ENCODE data around the gene SERGEF.

DNA sequence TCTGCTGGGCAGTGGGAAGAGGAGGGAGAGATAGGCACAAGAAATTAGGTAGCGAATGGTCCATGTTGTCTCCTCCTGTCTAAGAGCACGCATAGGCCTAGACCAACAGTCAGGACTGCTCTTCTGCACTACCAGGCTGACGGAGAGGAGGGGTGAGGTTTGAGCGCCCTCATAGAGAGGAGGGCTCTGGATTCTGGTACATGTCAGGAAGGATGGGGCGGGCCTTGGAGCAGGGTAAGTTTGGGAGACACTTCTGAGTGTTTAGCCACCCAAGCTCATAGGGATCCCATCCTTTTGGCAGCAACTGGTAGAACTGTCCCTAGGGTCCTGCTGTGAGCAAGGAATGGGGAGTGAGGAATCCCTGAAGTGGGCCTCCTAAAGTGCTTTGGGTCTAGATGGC lies 217.9 kb downstream of the SERGEF start:
- TF ChIP-seq CTCF (IDR thresholded peaks at IDR 0.05; ENCODE audit: low read depth, low read length, poor library complexity, severe bottlenecking) = no peak
- no peak for TF ChIP-seq EZH2phosphoT487 (IDR thresholded peaks at IDR 0.05; ENCODE audit: borderline replicate concordance, low read length)
